GM19025 (cell line): ENCODE measurements around the gene KLK15.

Source experiments
- ATAC-seq: cut with Tn5 transposase; IDR thresholded peaks from one replicate; pipeline ENCODE4 v1.9.1; 2021; ENCODE audit warnings: mild to moderate bottlenecking, low read depth, moderate library complexity; ENCODE audit not compliant: unreplicated experiment

The KLK15 gene

GRCh38 chr19:50779504-50780457 lies 53.6 kb downstream of the KLK15 start:
- ATAC-seq = no peak

- ATAC-seq = no peak
Measured at GRCh38 chr19:50778906-50779430, 54.4 kb downstream of the KLK15 start.

DNA sequence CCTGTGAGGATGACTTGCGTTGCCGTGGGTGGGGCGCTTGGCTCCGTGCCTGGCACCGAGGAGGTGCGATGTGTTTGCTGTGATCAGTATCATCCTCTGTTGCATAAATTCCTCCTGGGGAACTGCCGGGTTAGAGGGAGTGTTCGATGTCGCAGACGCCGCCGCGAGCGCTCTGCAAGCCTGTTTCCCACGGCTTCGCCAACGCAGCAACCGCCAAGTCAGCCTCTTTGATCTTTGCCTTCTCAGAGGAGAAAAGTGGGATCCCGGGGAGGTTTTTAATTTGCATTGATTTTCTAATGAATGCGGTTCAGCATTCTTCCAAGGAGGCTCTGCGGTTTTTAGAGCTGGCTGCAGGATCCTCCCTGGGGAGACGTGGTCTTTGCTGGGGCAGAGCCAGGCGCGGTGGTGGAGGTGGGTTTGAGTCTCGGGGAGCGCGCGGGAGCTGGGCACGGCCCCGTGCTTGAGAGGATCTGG lies 55.5 kb downstream of the KLK15 start:
- ATAC-seq = no peak

GRCh38 chr19:50777261-50777660 lies 56.1 kb downstream of the KLK15 start:
- no peak for ATAC-seq

GRCh38 chr19:50776131-50776530 lies 57.2 kb downstream of the KLK15 start:
- ATAC-seq = no peak
